GM18870 (cell line): ENCODE data around the gene CCDC88A.
"Not testable (repeated sequence)": the region's sequence is repeated elsewhere in the genome, so short reads cannot be mapped to it uniquely, and the experiment has no call there.

Experiments used
- ATAC-seq: cut with Tn5 transposase; IDR thresholded peaks from one replicate; pipeline ENCODE4 v1.9.1; 2021; ENCODE audit warnings: moderate library complexity; ENCODE audit not compliant: unreplicated experiment

The CCDC88A gene

GRCh38 chr2:55391615-55392242 is 27.9 kb downstream of the CCDC88A start:
- ATAC-seq: no peak

- ATAC-seq: no peak
These were observed 28.5 kb downstream of the CCDC88A start for GRCh38 chr2:55391155-55391554.

- ATAC-seq: not testable (repeated sequence)
These were observed 34.1 kb downstream of the CCDC88A start for GRCh38 chr2:55385516-55385915.

GRCh38 chr2:55384786-55385185 is 34.9 kb downstream of the CCDC88A start:
- ATAC-seq: no peak

GRCh38 chr2:55371376-55371775 is 48.3 kb downstream of the CCDC88A start:
- no peak for ATAC-seq

GRCh38 chr2:55370208-55370607 is 49.4 kb downstream of the CCDC88A start:
- no peak for ATAC-seq

GRCh38 chr2:55365303-55365702 is 54.4 kb downstream of the CCDC88A start:
- no peak for ATAC-seq

- ATAC-seq: no peak
These were observed 55.2 kb downstream of the CCDC88A start for GRCh38 chr2:55364189-55365055.

- no peak for ATAC-seq
These were observed 56.0 kb downstream of the CCDC88A start for GRCh38 chr2:55363636-55364035.

- no peak for ATAC-seq
These were observed 58.0 kb downstream of the CCDC88A start for GRCh38 chr2:55361465-55362189.

- ATAC-seq: no peak
These were observed 61.2 kb downstream of the CCDC88A start for GRCh38 chr2:55358451-55358850.

- no peak for ATAC-seq
These were observed 61.7 kb downstream of the CCDC88A start for GRCh38 chr2:55357927-55358326.

GRCh38 chr2:55357164-55357563 is 62.5 kb downstream of the CCDC88A start:
- no peak for ATAC-seq

- ATAC-seq: not testable (repeated sequence)
These were observed 63.5 kb downstream of the CCDC88A start for GRCh38 chr2:55356136-55356535.

GRCh38 chr2:55355451-55355850 is 64.2 kb downstream of the CCDC88A start:
- no peak for ATAC-seq

- no peak for ATAC-seq
These were observed 68.0 kb downstream of the CCDC88A start for GRCh38 chr2:55351672-55352071.

GRCh38 chr2:55345064-55345463 is 74.6 kb downstream of the CCDC88A start:
- ATAC-seq: no peak

GRCh38 chr2:55338268-55338667 is 81.4 kb downstream of the CCDC88A start:
- ATAC-seq: no peak

- no peak for ATAC-seq
These were observed 84.9 kb downstream of the CCDC88A start for GRCh38 chr2:55334728-55335127.

- ATAC-seq: no peak
These were observed 88.9 kb downstream of the CCDC88A start for GRCh38 chr2:55330541-55331297.
